GM18502 (cell line): Measurements from ENCODE around the gene NTF4.
"Not testable (repeated sequence)": the region's sequence is repeated elsewhere in the genome, so short reads cannot be mapped to it uniquely, and the experiment has no call there.

Experiments used
- ATAC-seq: cut with Tn5 transposase; IDR thresholded peaks from one replicate; pipeline ENCODE4 v1.9.1; 2021; ENCODE audit warnings: mild to moderate bottlenecking; ENCODE audit not compliant: unreplicated experiment, poor library complexity

NTF4 gene

GRCh38 chr19:49057636-49058234 lies 6.9 kb downstream of the NTF4 start, which contains the start of gene CGB7:
TSS of gene CGB7 (minus strand) at chr19:49057749. CDS start at chr19:49055375, 2,374 bp downstream.
- no peak for ATAC-seq

- ATAC-seq: not testable (repeated sequence)
These were observed 7.6 kb downstream of the NTF4 start for GRCh38 chr19:49056902-49057596.

DNA sequence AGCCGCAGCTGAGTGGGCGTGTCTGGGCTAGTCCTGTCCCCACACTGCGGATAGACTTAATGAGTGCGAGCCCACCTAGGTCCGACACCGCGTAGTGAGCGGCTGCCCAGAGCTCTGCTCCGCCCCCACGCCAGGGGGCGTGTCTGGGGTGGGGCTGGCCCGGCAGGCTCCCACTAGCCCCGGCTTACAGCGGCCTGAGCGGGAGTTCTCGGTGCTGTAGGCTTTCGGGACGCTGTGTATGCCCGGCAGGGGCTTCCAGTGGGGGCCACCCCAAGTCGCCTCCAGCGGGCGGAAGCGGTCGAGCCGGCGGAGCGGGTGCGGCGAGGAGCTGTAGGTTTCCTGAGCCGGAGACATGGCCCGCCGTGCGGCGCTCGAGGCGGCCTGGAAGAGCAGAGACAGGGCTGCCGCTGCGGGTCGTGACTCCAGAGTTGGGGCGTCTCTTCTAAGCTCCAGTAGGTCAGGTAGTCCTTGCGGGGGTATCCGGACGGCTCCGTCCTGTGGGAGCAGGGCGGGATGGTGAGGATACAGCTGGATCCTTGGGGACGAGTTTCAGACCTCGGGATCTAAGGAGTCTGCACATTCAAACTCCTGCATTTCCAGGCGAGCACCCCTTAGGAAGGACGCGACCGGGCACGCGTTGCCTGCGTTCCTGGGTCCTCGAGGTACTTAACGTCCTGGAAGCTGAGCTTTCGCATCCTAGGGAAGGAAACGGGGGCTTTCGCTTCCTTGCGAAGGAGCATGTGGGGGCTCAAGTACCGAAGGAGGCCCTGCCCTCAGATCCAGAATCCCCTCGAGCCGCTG lies 8.3 kb downstream of the NTF4 start:
- ATAC-seq: no peak

GRCh38 chr19:49050376-49051033 lies 14.1 kb downstream of the NTF4 start:
- not testable (repeated sequence) for ATAC-seq

GRCh38 chr19:49049834-49050233 lies 14.8 kb downstream of the NTF4 start:
- ATAC-seq: not testable (repeated sequence)

DNA sequence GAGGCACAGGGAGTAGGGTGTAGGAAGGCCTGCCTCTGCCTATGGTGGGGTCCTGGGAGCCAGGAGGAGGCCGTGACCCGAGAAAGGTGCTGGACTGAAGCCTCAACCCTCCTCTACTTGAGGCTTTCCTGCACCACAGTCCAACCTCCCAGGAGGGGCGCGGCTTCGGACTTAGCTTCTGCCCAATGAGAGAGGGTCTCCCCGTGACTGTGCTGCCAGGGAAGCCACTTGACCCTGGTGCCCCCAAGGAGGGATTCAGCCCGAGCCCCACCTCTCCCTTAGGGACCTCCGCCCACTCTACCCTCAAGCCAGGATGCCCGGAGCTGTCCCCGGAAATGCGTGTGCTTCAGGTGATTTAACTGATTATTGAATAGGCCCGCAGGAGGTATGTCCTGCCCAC lies 15.6 kb downstream of the NTF4 start, which contains the start of gene CGB8:
Gene CGB8, minus strand, starts transcription at position 101 of the 400 bp plus-strand sequence. CDS start 372 bp downstream, outside the sequence.
- not testable (repeated sequence) for ATAC-seq

DNA sequence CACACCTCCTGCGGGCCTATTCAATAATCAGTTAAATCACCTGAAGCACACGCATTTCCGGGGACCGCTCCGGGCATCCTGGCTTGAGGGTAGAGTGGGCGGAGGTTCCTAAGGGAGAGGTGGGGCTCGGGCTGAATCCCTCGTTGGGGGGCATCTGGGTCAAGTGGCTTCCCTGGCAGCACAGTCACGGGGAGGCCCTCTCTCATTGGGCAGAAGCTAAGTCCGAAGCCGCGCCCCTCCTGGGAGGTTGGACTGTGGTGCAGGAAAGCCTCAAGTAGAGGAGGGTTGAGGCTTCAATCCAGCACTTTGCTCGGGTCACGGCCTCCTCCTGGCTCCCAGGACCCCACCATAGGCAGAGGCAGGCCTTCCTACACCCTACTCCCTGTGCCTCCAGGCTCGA lies 21.1 kb downstream of the NTF4 start, which contains the start of gene CGB5:
Gene CGB5, plus strand, starts transcription at position 301 of the 400 bp plus-strand sequence. CDS start 362 bp downstream, outside the sequence.
- ATAC-seq: not testable (repeated sequence)

GRCh38 chr19:49042666-49043065 lies 22.0 kb downstream of the NTF4 start:
- ATAC-seq: not testable (repeated sequence)

DNA sequence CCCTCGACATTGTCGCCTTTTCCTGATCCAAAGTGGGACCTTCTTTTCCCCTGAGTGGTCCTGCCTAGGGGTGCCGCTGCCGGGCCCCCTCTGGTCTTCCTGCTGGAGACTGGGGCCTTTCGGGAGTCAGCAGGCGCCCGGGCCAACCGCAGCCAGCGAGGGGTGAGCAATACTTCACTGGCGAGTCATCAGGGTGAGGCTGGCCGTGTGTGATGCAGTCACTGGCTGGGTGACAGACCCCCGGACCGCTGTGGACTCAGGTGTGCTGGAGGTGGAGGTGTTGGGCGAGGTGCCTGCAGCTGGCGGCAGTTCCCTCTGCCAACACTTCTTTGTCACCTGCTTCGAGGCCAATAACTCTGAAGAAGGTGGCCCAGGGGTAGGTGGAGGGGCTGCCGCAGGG lies 22.4 kb downstream of the NTF4 start:
- no peak for ATAC-seq

- ATAC-seq: not testable (repeated sequence)
These were observed 24.9 kb downstream of the NTF4 start for GRCh38 chr19:49039736-49040135.

DNA sequence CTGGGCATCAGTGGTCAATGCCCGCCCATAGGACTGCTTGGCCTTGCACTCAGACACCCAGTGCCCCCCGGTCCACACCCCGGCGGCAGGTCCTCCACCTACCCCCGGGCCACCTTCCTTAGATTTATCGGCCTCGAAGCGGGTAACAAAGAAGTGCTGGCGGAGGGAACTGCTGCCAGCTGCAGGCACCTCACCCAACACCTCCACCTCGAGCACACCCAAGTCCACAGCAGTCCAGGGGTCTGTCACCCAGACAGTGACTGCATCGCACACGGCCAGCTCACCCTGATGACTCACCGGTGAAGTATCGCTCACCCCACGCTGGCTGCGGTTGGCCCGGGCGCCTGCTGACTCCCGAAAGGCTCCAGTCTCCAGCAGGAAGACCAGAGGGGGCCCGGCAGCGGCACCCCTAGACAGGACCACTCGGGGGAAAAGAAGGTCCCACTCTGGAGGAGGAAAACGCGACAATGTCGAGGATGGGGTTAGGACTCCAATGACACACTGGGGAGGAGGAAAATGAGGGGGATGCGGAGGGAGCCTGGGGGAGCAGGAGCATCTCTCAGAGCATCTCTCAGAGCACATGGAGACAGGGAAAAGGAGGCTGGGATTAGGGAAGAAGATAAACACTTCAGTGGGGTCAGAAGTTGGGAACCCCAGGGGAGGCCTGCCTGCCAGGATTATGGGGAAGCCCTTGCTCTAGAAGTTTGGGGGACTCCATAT lies 25.9 kb downstream of the NTF4 start:
- ATAC-seq: not testable (repeated sequence)

DNA sequence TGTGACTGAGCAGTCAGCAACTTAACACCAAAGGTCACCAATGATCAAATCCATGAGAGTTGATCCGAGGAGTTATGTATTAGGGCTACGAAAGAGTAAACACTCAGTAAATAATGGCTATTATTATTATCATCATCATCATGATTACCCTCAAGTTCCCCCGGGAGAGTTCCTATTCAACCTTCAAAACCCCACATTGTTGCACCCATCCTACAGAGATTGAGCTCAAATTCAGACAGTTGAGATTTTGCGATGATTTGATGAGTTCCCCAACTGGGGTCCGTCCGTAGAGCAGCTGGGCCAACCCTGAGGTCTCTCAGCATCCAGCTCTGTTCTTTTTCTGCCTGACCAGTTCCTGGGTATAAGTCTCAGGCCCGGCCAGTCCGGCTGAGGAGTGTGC lies 26.5 kb downstream of the NTF4 start:
- ATAC-seq: not testable (repeated sequence)

DNA sequence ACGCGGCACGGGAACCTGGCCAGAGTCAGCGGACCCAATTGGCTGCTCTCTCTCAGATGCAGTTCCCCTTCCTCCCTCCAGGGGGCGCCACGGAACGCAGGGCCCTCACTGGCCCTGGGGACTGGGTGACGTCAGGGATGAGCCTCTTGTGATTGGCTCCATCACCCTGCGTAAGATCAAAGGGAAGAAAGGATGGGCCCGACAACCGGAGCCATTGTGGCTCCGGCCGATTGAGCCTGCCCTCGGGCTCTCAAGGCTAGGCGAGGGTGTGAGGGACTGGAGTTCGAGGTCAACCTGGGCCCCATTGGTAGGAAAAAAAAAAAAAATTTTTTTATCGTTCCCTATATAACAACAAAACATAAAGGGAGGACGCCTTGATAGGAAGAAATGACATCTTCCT lies 27.8 kb downstream of the NTF4 start, which contains the start of gene CGB1:
Gene CGB1, minus strand, starts transcription at position 81 of the 400 bp plus-strand sequence. CDS start 184 bp downstream, outside the sequence.
- not testable (repeated sequence) for ATAC-seq

GRCh38 chr19:49031642-49032301 lies 32.8 kb downstream of the NTF4 start, which contains the start of gene CGB2:
TSS of gene CGB2 (plus strand) at chr19:49031890. CDS start at chr19:49032096, 206 bp downstream.
- ATAC-seq: not testable (repeated sequence)

GRCh38 chr19:49030323-49030722 lies 34.3 kb downstream of the NTF4 start:
- not testable (repeated sequence) for ATAC-seq

GRCh38 chr19:49029749-49030148 lies 34.9 kb downstream of the NTF4 start:
- not testable (repeated sequence) for ATAC-seq

- not testable (repeated sequence) for ATAC-seq
These were observed 35.9 kb downstream of the NTF4 start for GRCh38 chr19:49028686-49029085.

GRCh38 chr19:49025599-49025998 lies 39.0 kb downstream of the NTF4 start:
- ATAC-seq: not testable (repeated sequence)

DNA sequence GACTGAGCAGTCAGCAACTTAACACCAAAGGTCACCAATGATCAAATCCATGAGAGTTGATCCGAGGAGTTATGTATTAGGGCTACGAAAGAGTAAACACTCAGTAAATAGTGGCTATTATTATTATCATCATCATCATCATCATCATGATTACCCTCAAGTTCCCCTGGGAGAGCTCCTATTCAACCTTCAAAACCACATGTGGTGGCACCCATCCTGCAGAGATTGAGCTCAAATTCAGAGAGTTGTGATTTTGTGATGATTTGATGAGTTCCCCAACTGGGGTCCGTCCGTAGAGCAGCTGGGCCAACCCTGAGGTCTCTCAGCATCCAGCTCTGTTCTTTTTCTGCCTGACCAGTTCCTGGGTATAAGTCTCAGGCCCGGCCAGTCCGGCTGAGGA lies 39.5 kb downstream of the NTF4 start:
- ATAC-seq: not testable (repeated sequence)
